WTC11 (cell line): ENCODE data around the gene RAPGEF5. TPM values are rescaled to one million over a fixed set of nuclear protein-coding genes. Genes with fewer than 3 reads are reported as not detected.

Experiments
- ATAC-seq: fragments of 200-7000 bp; cut with Tn5 transposase; 2 replicates; pipeline ENCODE4 v1.10.0; 2021; ENCODE audit warnings: mild to moderate bottlenecking, moderate library complexity
- CTCF ChIA-PET: fragments of 300-600 bp; sonication (Branson Sonifier 250); formaldehyde crosslinking; loops from one replicate; lab custom pipeline; 2021; ENCODE audit warnings: antibody characterized with exemption; lab: Charles Lee
- POLR2A ChIA-PET: fragments of 350-600 bp; sonication (Branson Sonifier 250); formaldehyde crosslinking; loops from one replicate; lab custom pipeline; 2021; ENCODE audit warnings: antibody characterized with exemption; lab: Charles Lee
- DNase-seq: peaks from one replicate; pipeline ENCODE4 v3.0.0; 2021; ENCODE audit warnings: low spot score
- H3K27ac Mint-ChIP-seq: 2 replicates; pipeline ENCODE4 v1.8.0; 2021; ENCODE audit warnings: mixed read lengths
- H3K27me3 Mint-ChIP-seq: 2 replicates; pipeline ENCODE4 v1.8.0; 2021; ENCODE audit warnings: low read depth, mild to moderate bottlenecking, moderate library complexity, mixed read lengths
- H3K36me3 Mint-ChIP-seq: 2 replicates; pipeline ENCODE4 v1.8.0; 2021; ENCODE audit warnings: mixed read lengths
- H3K4me1 Mint-ChIP-seq: 2 replicates; pipeline ENCODE4 v1.8.0; 2022; ENCODE audit warnings: mixed read lengths
- H3K4me3 Mint-ChIP-seq: 2 replicates; pipeline ENCODE4 v1.8.0; 2021; ENCODE audit warnings: mild to moderate bottlenecking, moderate library complexity, mixed read lengths
- H3K9me3 Mint-ChIP-seq: 2 replicates; pipeline ENCODE4 v1.8.0; 2021; ENCODE audit warnings: mixed read lengths
- CREB1 ChIP-seq: sonication (generic); formaldehyde crosslinking; IDR thresholded peaks from 2 replicates; pipeline ENCODE4 v1.8.0; 2023; ENCODE audit warnings: mild to moderate bottlenecking, missing genetic modification reagents
- FOXJ3 ChIP-seq: sonication (generic); formaldehyde crosslinking; IDR thresholded peaks from 2 replicates; pipeline ENCODE4 v1.9.0; 2021; ENCODE audit warnings: missing genetic modification reagents, mild to moderate bottlenecking, borderline replicate concordance
- FOXP1 ChIP-seq: sonication (generic); formaldehyde crosslinking; IDR thresholded peaks from 2 replicates; pipeline ENCODE4 v1.8.0; 2022; ENCODE audit warnings: missing genetic modification reagents, mild to moderate bottlenecking, moderate library complexity, borderline replicate concordance
- JUN ChIP-seq: sonication (generic); formaldehyde crosslinking; IDR thresholded peaks from 2 replicates; pipeline ENCODE4 v1.8.0; 2023; ENCODE audit warnings: mild to moderate bottlenecking, missing genetic modification reagents
- MXD4 ChIP-seq: fragments of 250-450 bp; sonication (Bioruptor Pico); IDR thresholded peaks from 2 replicates; pipeline ENCODE4 v1.8.0; 2021; ENCODE audit warnings: mild to moderate bottlenecking, moderate library complexity, borderline replicate concordance
- PRRX2 ChIP-seq: fragments of 250-450 bp; sonication (Bioruptor Pico); IDR thresholded peaks from 2 replicates; pipeline ENCODE4 v1.8.0; 2021; ENCODE audit warnings: mild to moderate bottlenecking
- SP1 ChIP-seq: sonication (generic); formaldehyde crosslinking; conservative IDR thresholded peaks from 2 replicates; pipeline ENCODE4 v1.8.1; 2022; ENCODE audit warnings: missing genetic modification reagents
- ZNF219 ChIP-seq: sonication (generic); formaldehyde crosslinking; IDR thresholded peaks from 2 replicates; pipeline ENCODE4 v1.8.0; 2023; ENCODE audit warnings: missing genetic modification reagents, mild to moderate bottlenecking, borderline replicate concordance
- ZNF671 ChIP-seq: fragments of 250-450 bp; sonication (Bioruptor Pico); IDR thresholded peaks from 2 replicates; pipeline ENCODE4 v1.8.0; 2021; ENCODE audit warnings: mild to moderate bottlenecking
- total RNA-seq: library from RNA; stranded (reverse); gene quantifications from 3 replicates; pipeline ENCODE4 v1.2.3, GENCODE V29; 2021
- TF ChIP-seq, protein P1 (sequence below): sonication (generic); formaldehyde crosslinking; IDR thresholded peaks from 2 replicates; pipeline ENCODE4 v1.8.0; 2023; ENCODE audit warnings: missing genetic modification reagents
- TF ChIP-seq, protein P2 (sequence below): fragments of 250-450 bp; sonication (Bioruptor Pico); IDR thresholded peaks from 2 replicates; pipeline ENCODE4 v1.9.0; 2021; ENCODE audit warnings: mild to moderate bottlenecking
- TF ChIP-seq, protein P3 (sequence below): sonication (generic); formaldehyde crosslinking; IDR thresholded peaks from 2 replicates; pipeline ENCODE4 v1.8.0; 2023; ENCODE audit warnings: mild to moderate bottlenecking, missing genetic modification reagents
- TF ChIP-seq, protein P4 (sequence below): sonication (generic); formaldehyde crosslinking; IDR thresholded peaks from 2 replicates; pipeline ENCODE4 v1.8.1; 2023; ENCODE audit warnings: mild to moderate bottlenecking, missing genetic modification reagents, moderate library complexity
- TF ChIP-seq, protein P5 (sequence below): fragments of 250-450 bp; sonication (Bioruptor Pico); IDR thresholded peaks from 2 replicates; pipeline ENCODE4 v1.9.0; 2021; ENCODE audit warnings: mild to moderate bottlenecking
- TF ChIP-seq, protein P6 (sequence below): sonication (generic); formaldehyde crosslinking; IDR thresholded peaks from 2 replicates; pipeline ENCODE4 v1.8.1; 2022; ENCODE audit warnings: low read depth, mild to moderate bottlenecking, moderate library complexity, missing genetic modification reagents, borderline replicate concordance
- TF ChIP-seq, protein P7 (sequence below): sonication (generic); formaldehyde crosslinking; IDR thresholded peaks from 2 replicates; pipeline ENCODE4 v1.8.0; 2022; ENCODE audit warnings: mild to moderate bottlenecking, missing genetic modification reagents

Gene RAPGEF5
- total RNA-seq, 1 experiment from 2014 or later = 12.3 TPM

DNA sequence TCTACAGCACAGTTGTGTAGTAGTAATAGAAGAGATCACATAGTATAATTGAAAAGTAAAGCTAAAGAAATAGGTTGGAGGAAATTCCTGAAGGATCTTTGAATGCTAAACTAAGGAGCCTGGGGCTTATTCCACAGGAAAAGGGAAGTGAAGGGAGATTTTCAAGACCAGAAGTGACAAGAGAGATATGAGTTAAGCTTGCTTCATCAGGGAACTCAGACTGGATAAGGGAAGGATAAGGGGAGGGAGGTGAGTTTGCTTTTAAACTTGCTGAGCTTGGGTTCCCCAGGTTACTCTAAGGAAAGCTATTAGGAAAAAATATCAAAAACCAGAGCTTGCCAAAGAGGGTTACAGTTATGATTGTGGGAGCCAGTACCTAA, 182.4 kb downstream of the RAPGEF5 start:
- DNase-seq = no peak
- no peak for TF ChIP-seq ZNF671 (CRISPR knock-in tag)
- TF ChIP-seq, protein P1, sequence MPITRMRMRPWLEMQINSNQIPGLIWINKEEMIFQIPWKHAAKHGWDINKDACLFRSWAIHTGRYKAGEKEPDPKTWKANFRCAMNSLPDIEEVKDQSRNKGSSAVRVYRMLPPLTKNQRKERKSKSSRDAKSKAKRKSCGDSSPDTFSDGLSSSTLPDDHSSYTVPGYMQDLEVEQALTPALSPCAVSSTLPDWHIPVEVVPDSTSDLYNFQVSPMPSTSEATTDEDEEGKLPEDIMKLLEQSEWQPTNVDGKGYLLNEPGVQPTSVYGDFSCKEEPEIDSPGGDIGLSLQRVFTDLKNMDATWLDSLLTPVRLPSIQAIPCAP = no peak
- TF ChIP-seq, all 79 proteins: peak for 0
- POLR2A ChIA-PET = no interaction called here
- peaks cover 2% of the 10 kb centered on the region for H3K9me3 Mint-ChIP-seq
- H3K27ac Mint-ChIP-seq = 0 out of 2 replicates have a peak overlapping the region, but pooled peaks have one; percentile 5
- no peak overlapping the region for H3K4me3 Mint-ChIP-seq
- peaks cover 8% of the 10 kb centered on the region for H3K36me3 Mint-ChIP-seq
- no peak for ATAC-seq
- peaks cover 17% of the 10 kb centered on the region for H3K4me1 Mint-ChIP-seq
- no peaks in the 10 kb centered on the region for H3K27me3 Mint-ChIP-seq
- CTCF ChIA-PET = interaction anchor here (1.6 kb wide), 1 partner anchor 65 kb away, joined by 4 read pairs; no protein-coding TSS in a partner anchor

DNA sequence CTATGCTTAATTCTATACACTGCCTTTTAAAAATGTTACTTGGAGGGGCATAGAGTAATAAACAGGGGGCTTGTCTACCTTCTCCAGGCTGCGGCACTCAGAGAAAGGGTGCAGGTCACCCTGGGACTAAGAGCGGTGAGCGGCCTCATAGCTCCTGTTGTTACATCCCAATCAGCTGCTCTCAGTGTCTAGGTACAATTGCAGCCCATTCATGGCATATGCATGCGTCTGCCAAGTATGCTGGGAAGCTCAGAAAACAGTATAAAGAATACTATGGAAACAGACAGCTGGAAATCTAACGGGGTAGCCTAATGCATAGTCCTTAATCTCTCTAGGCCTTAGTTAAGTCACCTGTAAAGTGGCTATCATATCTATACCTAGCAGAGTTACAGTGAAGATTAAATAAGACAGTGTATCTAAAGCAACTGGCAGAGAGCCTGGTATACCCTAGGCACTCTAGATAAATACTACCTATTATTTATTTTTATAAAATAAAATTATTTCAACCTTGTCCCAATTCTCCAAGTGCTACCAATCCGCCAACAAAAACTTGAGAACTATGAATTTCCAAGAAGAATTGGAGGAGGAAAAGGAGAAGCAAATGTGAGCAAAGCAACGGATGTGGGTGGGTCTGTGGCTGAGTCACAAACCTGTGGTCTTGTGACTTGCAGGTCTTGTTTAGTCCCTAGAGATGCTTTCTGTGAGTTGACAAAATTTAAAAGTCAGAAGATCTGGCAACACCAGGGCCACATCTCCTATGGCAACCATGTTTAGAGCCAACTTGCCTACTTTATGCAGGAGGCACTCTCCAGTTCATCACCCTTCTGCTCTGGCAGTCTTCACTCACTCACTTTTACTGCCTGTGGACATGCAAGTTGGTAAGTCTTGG, 183.0 kb downstream of the RAPGEF5 start:
- ChIA-PET CTCF (interaction anchor here (1.6 kb wide), 1 partner anchor 64 kb away, joined by 4 read pairs; no protein-coding TSS in a partner anchor), POLR2A (no interaction called here)
- Mint-ChIP-seq H3K36me3 (peaks cover 6% of the 10 kb centered on the region), H3K27ac (no peak overlapping the region; the same call in 1 of the 2 replicates), H3K9me3 (no peaks in the 10 kb centered on the region; the same call in 1 of the 2 replicates), H3K4me3 (no peak overlapping the region), H3K4me1 (peaks cover 15% of the 10 kb centered on the region), H3K27me3 (no peaks in the 10 kb centered on the region)
- TF ChIP-seq SP1 (CRISPR knock-in tag) (no peak), MXD4 (CRISPR knock-in tag) (no peak), JUN (CRISPR knock-in tag) (no peak)
- TF ChIP-seq, protein P2, sequence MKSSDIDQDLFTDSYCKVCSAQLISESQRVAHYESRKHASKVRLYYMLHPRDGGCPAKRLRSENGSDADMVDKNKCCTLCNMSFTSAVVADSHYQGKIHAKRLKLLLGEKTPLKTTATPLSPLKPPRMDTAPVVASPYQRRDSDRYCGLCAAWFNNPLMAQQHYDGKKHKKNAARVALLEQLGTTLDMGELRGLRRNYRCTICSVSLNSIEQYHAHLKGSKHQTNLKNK (CRISPR knock-in tag) = no peak
- TF ChIP-seq, protein P3, sequence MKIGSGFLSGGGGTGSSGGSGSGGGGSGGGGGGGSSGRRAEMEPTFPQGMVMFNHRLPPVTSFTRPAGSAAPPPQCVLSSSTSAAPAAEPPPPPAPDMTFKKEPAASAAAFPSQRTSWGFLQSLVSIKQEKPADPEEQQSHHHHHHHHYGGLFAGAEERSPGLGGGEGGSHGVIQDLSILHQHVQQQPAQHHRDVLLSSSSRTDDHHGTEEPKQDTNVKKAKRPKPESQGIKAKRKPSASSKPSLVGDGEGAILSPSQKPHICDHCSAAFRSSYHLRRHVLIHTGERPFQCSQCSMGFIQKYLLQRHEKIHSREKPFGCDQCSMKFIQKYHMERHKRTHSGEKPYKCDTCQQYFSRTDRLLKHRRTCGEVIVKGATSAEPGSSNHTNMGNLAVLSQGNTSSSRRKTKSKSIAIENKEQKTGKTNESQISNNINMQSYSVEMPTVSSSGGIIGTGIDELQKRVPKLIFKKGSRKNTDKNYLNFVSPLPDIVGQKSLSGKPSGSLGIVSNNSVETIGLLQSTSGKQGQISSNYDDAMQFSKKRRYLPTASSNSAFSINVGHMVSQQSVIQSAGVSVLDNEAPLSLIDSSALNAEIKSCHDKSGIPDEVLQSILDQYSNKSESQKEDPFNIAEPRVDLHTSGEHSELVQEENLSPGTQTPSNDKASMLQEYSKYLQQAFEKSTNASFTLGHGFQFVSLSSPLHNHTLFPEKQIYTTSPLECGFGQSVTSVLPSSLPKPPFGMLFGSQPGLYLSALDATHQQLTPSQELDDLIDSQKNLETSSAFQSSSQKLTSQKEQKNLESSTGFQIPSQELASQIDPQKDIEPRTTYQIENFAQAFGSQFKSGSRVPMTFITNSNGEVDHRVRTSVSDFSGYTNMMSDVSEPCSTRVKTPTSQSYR (CRISPR knock-in tag) = no peak
- TF ChIP-seq, protein P4, sequence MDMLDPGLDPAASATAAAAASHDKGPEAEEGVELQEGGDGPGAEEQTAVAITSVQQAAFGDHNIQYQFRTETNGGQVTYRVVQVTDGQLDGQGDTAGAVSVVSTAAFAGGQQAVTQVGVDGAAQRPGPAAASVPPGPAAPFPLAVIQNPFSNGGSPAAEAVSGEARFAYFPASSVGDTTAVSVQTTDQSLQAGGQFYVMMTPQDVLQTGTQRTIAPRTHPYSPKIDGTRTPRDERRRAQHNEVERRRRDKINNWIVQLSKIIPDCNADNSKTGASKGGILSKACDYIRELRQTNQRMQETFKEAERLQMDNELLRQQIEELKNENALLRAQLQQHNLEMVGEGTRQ = no peak
- DNase-seq (no peak), ATAC-seq (no peak)

DNA sequence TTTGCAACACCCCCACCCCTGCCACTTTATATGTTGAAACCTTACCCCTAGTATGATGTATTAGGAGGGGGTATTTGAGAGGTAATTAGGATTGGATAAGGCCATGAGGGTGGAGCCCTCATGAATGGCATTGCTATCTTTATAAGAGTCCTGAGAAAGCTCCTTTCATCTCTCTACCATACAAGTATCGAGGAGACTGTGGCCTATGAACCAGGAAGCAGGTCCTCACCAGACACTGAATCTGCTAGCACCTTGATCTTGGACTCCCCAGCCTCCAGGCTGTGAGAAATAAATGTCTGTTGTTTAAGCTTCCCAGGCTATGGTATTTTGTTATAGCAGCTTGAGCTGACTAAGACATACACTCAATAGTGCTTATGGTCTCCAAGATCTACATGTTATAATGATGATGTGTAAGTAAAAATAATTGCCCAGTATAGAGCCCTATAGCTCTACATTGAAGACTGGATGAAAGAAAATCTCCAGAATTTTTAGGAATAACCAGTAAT, 188.8 kb downstream of the RAPGEF5 start:
- POLR2A ChIA-PET = no interaction called here
- Mint-ChIP-seq H3K27ac (no peak overlapping the region), H3K27me3 (no peaks in the 10 kb centered on the region), H3K4me3 (no peak overlapping the region), H3K36me3 (no peaks in the 10 kb centered on the region), H3K9me3 (no peaks in the 10 kb centered on the region), H3K4me1 (no peaks in the 10 kb centered on the region)
- CTCF ChIA-PET = interaction anchor here (1.8 kb wide), 1 partner anchor 58 kb away, joined by 5 read pairs; no protein-coding TSS in a partner anchor
- ATAC-seq = no peak
- no peak for DNase-seq
- TF ChIP-seq FOXJ3 (CRISPR knock-in tag) (no peak), ZNF219 (no peak), CREB1 (no peak), PRRX2 (CRISPR knock-in tag) (no peak), FOXP1 (CRISPR knock-in tag) (no peak)
- TF ChIP-seq, protein P5, sequence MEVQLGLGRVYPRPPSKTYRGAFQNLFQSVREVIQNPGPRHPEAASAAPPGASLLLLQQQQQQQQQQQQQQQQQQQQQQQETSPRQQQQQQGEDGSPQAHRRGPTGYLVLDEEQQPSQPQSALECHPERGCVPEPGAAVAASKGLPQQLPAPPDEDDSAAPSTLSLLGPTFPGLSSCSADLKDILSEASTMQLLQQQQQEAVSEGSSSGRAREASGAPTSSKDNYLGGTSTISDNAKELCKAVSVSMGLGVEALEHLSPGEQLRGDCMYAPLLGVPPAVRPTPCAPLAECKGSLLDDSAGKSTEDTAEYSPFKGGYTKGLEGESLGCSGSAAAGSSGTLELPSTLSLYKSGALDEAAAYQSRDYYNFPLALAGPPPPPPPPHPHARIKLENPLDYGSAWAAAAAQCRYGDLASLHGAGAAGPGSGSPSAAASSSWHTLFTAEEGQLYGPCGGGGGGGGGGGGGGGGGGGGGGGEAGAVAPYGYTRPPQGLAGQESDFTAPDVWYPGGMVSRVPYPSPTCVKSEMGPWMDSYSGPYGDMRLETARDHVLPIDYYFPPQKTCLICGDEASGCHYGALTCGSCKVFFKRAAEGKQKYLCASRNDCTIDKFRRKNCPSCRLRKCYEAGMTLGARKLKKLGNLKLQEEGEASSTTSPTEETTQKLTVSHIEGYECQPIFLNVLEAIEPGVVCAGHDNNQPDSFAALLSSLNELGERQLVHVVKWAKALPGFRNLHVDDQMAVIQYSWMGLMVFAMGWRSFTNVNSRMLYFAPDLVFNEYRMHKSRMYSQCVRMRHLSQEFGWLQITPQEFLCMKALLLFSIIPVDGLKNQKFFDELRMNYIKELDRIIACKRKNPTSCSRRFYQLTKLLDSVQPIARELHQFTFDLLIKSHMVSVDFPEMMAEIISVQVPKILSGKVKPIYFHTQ = no peak
- TF ChIP-seq, protein P6, sequence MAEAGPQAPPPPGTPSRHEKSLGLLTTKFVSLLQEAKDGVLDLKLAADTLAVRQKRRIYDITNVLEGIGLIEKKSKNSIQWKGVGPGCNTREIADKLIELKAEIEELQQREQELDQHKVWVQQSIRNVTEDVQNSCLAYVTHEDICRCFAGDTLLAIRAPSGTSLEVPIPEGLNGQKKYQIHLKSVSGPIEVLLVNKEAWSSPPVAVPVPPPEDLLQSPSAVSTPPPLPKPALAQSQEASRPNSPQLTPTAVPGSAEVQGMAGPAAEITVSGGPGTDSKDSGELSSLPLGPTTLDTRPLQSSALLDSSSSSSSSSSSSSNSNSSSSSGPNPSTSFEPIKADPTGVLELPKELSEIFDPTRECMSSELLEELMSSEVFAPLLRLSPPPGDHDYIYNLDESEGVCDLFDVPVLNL (CRISPR knock-in tag) = no peak
- TF ChIP-seq, protein P7, sequence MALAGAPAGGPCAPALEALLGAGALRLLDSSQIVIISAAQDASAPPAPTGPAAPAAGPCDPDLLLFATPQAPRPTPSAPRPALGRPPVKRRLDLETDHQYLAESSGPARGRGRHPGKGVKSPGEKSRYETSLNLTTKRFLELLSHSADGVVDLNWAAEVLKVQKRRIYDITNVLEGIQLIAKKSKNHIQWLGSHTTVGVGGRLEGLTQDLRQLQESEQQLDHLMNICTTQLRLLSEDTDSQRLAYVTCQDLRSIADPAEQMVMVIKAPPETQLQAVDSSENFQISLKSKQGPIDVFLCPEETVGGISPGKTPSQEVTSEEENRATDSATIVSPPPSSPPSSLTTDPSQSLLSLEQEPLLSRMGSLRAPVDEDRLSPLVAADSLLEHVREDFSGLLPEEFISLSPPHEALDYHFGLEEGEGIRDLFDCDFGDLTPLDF (CRISPR knock-in tag) = no peak
